Muscle layer of colon (tissue), 2 donors: ENCODE results near the gene GRB2.

Experiments used
- H3K27ac ChIP-seq: one replicate; pipeline ENCODE4 v1.7.0; 2013; ENCODE audit warnings: low read depth, mild to moderate bottlenecking, low read length, moderate library complexity
- H3K27me3 ChIP-seq, 2 donors: one replicate each; pipeline ENCODE4 v1.7.0; 2013; ENCODE audit warnings: low read length in 2 of 2, mild to moderate bottlenecking in 2 of 2; ENCODE audit not compliant: insufficient read depth in 2 of 2, control insufficient read depth in 1 of 2
- H3K36me3 ChIP-seq: one replicate; pipeline ENCODE4 v1.7.0; 2013; ENCODE audit warnings: mild to moderate bottlenecking, low read length; ENCODE audit not compliant: insufficient read depth
- H3K4me1 ChIP-seq: one replicate; pipeline ENCODE4 v1.7.0; 2013; ENCODE audit warnings: mild to moderate bottlenecking, low read length; ENCODE audit not compliant: insufficient read depth
- H3K4me3 ChIP-seq, 2 donors: one replicate each; pipeline ENCODE4 v1.7.0; 2013; ENCODE audit warnings: low read length in 2 of 2, low read depth in 1 of 2, mild to moderate bottlenecking in 1 of 2, moderate library complexity in 1 of 2
- H3K9ac ChIP-seq: one replicate; pipeline ENCODE4 v1.7.0; 2013; ENCODE audit warnings: low read length
- H3K9me3 ChIP-seq: one replicate; pipeline ENCODE4 v1.7.0; 2013; ENCODE audit warnings: mild to moderate bottlenecking, low read length
- donor health status: abdominal sarcoma.
- donor health status: Adenocarcinoma of cecum.

Gene GRB2

GRCh38 chr17:75365009-75365930, 40.2 kb downstream of the GRB2 start:
- H3K36me3 ChIP-seq = no peaks in the 10 kb centered on the region
- H3K27me3 ChIP-seq = no peaks in the 10 kb centered on the region
- no peak overlapping the region for H3K4me3 ChIP-seq
- H3K9ac ChIP-seq = no peak overlapping the region
- no peaks in the 10 kb centered on the region for H3K9me3 ChIP-seq
- peaks cover 35% of the 10 kb centered on the region for H3K4me1 ChIP-seq
- H3K27ac ChIP-seq = no peak overlapping the region

DNA sequence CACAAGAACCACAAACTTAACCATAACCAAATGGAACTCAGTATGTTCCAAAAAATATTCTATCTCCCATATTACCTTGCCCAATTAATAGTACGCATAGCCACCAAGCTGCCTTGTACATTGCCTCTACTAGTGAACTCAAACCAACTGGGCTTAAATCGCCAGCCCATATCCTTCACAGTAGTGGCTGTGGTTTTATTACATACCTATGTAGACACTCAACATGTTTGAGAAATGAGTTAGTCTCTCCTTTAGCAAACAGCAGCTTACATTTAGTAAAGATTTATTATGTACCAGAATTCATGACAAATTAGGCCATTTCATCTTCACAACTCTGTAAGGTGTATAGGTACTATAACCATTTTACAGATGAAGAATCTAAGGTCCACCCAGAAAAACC, 41.4 kb downstream of the GRB2 start:
- no peaks in the 10 kb centered on the region for H3K9me3 ChIP-seq
- no peak overlapping the region for H3K4me3 ChIP-seq
- peaks cover 32% of the 10 kb centered on the region for H3K4me1 ChIP-seq
- H3K27ac ChIP-seq = peak overlapping the region; percentile 20
- H3K27me3 ChIP-seq = no peaks in the 10 kb centered on the region
- no peaks in the 10 kb centered on the region for H3K36me3 ChIP-seq
- H3K9ac ChIP-seq = no peak overlapping the region

GRCh38 chr17:75361996-75362395, 43.5 kb downstream of the GRB2 start:
- no peaks in the 10 kb centered on the region for H3K9me3 ChIP-seq
- H3K9ac ChIP-seq = no peak overlapping the region
- peaks cover 32% of the 10 kb centered on the region for H3K4me1 ChIP-seq
- no peak overlapping the region for H3K27ac ChIP-seq
- no peak overlapping the region for H3K4me3 ChIP-seq
- H3K36me3 ChIP-seq = no peaks in the 10 kb centered on the region
- no peaks in the 10 kb centered on the region for H3K27me3 ChIP-seq

DNA sequence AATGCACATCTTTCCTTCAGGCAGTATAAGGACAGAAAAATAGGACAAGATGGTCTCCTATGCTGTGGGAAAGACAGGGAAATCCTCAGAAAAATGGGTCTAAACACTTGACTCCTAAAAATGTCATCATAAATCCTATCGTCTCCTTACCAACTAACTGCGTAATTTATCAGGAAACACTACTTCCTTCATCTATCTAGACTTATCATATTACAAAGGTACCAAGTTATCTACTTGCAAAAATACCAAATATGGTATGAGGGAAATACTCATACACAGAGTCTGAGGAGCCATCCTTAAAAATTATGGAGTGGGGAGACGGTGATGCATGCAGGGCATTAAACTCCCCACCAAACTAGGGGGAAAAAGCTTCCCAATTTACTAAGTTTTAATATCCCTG, 44.1 kb downstream of the GRB2 start:
- H3K4me3 ChIP-seq = no peak overlapping the region
- H3K27me3 ChIP-seq = no peaks in the 10 kb centered on the region
- no peaks in the 10 kb centered on the region for H3K36me3 ChIP-seq
- H3K9ac ChIP-seq = no peak overlapping the region
- no peak overlapping the region for H3K27ac ChIP-seq
- no peaks in the 10 kb centered on the region for H3K9me3 ChIP-seq
- H3K4me1 ChIP-seq = peaks cover 29% of the 10 kb centered on the region

DNA sequence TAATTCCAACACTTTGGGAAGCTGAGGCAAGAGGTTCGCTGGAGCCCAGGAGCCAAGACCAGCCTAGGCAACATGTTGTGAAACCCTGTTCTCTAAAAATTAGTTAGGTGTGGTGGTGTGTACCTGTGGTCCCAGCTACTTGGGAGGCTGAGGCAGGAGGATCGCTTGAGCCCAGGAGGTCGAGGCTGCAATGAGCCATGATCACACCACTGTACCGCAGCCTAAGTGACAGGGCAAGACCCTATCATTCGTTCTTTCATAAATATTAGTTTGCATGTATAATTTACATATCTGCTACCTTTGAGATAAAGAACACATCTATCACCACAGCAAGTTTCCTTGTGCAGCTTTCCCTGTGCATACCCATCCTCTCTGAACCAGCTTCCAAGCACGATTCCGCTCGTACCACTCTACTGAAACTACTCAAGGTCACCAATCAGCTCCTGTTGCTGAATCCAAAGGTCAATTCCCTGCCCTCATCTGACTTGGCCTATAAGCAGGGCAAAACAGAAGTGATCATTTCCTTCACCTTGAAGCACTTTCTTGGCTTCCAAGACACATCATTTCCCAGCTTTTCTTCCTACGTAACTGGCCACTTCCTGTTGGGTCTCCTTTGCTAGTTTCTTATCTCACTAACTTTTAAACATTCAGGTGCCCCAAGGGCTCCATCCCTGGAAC, 49.1 kb downstream of the GRB2 start:
- H3K27ac ChIP-seq = no peak overlapping the region
- no peaks in the 10 kb centered on the region for H3K9me3 ChIP-seq

DNA sequence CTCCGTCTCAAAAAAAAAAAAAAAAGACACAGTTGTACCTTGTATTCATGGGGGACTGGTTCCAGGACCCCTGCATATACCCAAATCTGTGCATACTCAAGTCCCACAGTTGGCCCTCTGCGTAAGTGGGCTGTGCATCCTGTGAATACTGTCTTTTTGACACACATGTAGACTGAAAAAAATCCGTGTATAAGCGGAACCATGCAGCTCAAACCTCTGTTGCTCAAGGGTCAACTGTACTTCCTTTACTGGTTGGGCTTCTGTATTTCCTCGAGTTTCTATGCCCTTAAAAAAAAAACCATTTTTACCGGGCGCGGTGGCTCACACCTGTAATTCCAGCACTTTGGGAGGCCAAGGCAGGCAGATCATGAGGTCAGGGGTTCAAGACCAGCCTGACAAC, 52.3 kb downstream of the GRB2 start:
- no peak overlapping the region for H3K9ac ChIP-seq
- H3K4me1 ChIP-seq = peaks cover 13% of the 10 kb centered on the region
- no peaks in the 10 kb centered on the region for H3K36me3 ChIP-seq
- H3K4me3 ChIP-seq = no peak overlapping the region
- H3K9me3 ChIP-seq = no peaks in the 10 kb centered on the region
- H3K27ac ChIP-seq = no peak overlapping the region
- no peaks in the 10 kb centered on the region for H3K27me3 ChIP-seq

More for the DNA sequence above, 49.1 kb downstream of the GRB2 start:
- Histone ChIP-seq H3K9ac (no peak overlapping the region), H3K4me1 (peaks cover 17% of the 10 kb centered on the region), H3K4me3 (no peak overlapping the region), H3K36me3 (no peaks in the 10 kb centered on the region), H3K27me3 (no peaks in the 10 kb centered on the region)

- H3K4me1 ChIP-seq = peaks cover 13% of the 10 kb centered on the region
- H3K4me3 ChIP-seq = no peak overlapping the region
- H3K27ac ChIP-seq = no peak overlapping the region
- H3K27me3 ChIP-seq = no peaks in the 10 kb centered on the region
- no peaks in the 10 kb centered on the region for H3K9me3 ChIP-seq
- H3K36me3 ChIP-seq = no peaks in the 10 kb centered on the region
- H3K9ac ChIP-seq = no peak overlapping the region
Measured at GRCh38 chr17:75352079-75352569, 53.4 kb downstream of the GRB2 start.

DNA sequence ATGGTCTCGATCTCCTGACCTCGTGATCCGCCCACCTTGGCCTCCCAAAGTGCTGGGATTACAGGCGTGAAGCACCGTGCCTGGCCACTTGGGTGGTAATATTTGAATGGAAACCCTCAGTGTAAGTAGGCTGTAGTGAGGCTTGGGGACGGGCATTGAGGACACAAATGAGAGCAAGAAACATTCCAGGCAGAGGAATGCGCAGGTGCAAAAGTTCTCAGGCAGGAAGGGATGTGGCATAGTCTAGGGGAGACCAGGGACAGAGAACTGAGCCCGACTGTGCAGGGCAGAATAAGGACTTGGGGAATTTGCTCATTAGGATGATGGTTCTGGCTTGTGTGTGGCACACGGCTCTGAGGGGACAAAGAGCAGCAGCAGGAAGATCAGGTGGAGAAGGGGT, 54.8 kb downstream of the GRB2 start:
- Histone ChIP-seq H3K4me1 (peaks cover 18% of the 10 kb centered on the region), H3K9me3 (no peaks in the 10 kb centered on the region), H3K9ac (no peak overlapping the region), H3K4me3 (no peak overlapping the region), H3K36me3 (no peaks in the 10 kb centered on the region), H3K27me3 (no peaks in the 10 kb centered on the region), H3K27ac (no peak overlapping the region)

GRCh38 chr17:75350029-75350428, 55.4 kb downstream of the GRB2 start:
- no peak overlapping the region for H3K4me3 ChIP-seq
- no peak overlapping the region for H3K9ac ChIP-seq
- no peaks in the 10 kb centered on the region for H3K9me3 ChIP-seq
- H3K27me3 ChIP-seq = no peaks in the 10 kb centered on the region
- H3K27ac ChIP-seq = no peak overlapping the region
- H3K36me3 ChIP-seq = no peaks in the 10 kb centered on the region
- H3K4me1 ChIP-seq = peaks cover 18% of the 10 kb centered on the region

- Histone ChIP-seq H3K27ac (no peak overlapping the region), H3K4me3 (no peak overlapping the region), H3K9ac (no peak overlapping the region), H3K27me3 (no peaks in the 10 kb centered on the region), H3K4me1 (peaks cover 18% of the 10 kb centered on the region), H3K9me3 (no peaks in the 10 kb centered on the region), H3K36me3 (no peaks in the 10 kb centered on the region)
Measured at GRCh38 chr17:75349589-75349988, 55.9 kb downstream of the GRB2 start.

DNA sequence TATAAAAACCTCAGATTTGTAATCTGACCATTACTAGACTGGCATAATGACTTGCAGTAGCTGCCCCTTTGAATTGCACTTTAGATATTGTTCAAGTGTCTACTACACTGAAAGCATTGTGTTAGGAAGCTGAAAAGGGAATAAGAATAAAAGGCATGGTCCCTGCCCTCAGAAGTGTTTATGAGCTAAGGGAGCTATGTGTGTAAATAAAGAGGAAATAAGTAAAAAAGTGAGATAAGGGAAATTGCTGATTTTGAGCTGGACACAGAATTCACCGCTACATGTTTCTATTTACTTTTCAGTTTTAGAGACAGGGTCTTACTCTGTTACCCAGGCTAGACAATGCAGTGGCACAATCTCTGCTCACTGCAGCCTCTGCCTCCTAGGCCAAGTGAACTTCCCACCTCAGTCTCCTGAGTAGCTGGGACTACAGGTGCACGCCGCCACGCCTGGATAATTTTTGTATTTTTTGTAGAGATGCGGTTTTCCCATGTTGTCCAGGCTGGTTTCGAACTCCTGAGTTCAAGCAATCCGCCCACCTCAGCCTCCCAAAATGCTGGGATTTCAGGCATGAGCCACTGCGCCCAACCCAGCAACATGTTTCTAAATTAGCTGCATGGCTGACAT, 57.0 kb downstream of the GRB2 start:
- Histone ChIP-seq H3K27me3 (no peaks in the 10 kb centered on the region), H3K4me1 (peaks cover 27% of the 10 kb centered on the region), H3K36me3 (no peaks in the 10 kb centered on the region), H3K9ac (no peak overlapping the region), H3K4me3 (no peak overlapping the region), H3K27ac (no peak overlapping the region), H3K9me3 (no peaks in the 10 kb centered on the region)
